ENCODE results near the gene GGTLC2. TPM values are rescaled to one million over a fixed set of nuclear protein-coding genes. Genes with fewer than 3 reads are reported as not detected.

The GGTLC2 gene
- total RNA-seq, 1 experiment from 2014 or later, result not detected

DNA sequence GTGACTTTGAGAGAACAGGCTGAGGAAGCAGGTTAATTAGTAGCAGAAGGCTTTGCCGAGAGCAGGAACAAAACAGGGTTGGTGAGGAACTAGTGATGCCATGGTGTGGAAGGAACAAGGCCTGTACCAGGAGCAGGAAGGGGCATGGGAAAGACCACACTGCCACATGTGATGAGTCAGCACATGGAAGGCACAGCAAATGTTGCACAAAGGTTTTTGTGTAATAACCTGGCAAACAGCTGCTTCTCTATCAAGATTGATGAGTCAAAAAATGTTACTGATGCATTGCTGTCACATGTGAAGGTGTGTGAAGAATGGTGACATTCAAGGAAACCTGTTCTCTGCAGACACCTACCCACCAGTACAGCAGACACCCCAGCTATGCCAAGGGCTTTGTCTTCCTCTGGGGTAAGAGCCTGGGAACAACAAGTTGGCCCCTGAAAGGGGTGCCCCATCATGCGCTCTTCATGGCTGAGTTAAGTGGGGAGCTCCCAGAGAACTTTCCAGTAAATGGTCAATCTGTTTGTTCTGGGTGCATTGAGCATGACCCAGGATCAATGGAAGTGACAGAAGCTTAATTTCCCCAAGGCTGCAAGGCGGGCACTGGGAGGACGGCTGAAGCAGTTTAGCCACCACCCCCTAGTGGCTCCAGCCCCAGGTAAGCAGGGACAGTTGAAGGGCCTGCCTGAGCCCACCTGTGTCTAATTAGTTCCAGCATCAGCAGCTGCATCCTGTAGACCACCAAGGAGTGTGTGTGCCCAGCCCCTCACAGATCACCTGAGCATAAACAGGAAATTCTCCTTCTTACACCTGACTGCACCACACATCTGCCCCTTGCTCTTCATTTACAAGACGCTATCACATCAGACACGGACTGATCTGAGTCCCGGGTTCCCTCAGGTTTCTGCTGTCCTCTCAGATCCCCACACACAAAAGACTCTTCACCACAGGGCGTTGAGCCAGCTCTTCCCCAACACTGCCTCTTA lies 47.6 kb downstream of the GGTLC2 start:
- peaks cover 49% of the 10 kb centered on the region for H3K4me1 Mint-ChIP-seq (ENCODE audit: low read depth, unreplicated experiment)
- peak overlapping the region; percentile 56 for H3K4me3 Mint-ChIP-seq (ENCODE audit: low read depth, unreplicated experiment)
- DNase-seq, result peak; percentile 28
- peak overlapping the region; percentile 85 for H3K27ac Mint-ChIP-seq (ENCODE audit: unreplicated experiment)
- no peaks in the 10 kb centered on the region for H3K9me3 Mint-ChIP-seq (ENCODE audit: low read depth, unreplicated experiment)
- TF ChIP-seq, protein P1, sequence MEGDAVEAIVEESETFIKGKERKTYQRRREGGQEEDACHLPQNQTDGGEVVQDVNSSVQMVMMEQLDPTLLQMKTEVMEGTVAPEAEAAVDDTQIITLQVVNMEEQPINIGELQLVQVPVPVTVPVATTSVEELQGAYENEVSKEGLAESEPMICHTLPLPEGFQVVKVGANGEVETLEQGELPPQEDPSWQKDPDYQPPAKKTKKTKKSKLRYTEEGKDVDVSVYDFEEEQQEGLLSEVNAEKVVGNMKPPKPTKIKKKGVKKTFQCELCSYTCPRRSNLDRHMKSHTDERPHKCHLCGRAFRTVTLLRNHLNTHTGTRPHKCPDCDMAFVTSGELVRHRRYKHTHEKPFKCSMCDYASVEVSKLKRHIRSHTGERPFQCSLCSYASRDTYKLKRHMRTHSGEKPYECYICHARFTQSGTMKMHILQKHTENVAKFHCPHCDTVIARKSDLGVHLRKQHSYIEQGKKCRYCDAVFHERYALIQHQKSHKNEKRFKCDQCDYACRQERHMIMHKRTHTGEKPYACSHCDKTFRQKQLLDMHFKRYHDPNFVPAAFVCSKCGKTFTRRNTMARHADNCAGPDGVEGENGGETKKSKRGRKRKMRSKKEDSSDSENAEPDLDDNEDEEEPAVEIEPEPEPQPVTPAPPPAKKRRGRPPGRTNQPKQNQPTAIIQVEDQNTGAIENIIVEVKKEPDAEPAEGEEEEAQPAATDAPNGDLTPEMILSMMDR (IDR thresholded peaks at IDR 0.05; ENCODE audit: unreplicated experiment), result no peak
- H3K36me3 Mint-ChIP-seq (ENCODE audit: insufficient read depth, unreplicated experiment), result peaks cover 11% of the 10 kb centered on the region
- no TSS peak for BruUV-seq (replicated peaks)
- H3K27me3 Mint-ChIP-seq (ENCODE audit: unreplicated experiment), result no peaks in the 10 kb centered on the region
- CTCF ChIA-PET, result interaction anchor here (1.0 to 3.7 kb wide), 6 partner anchors 11 to 62 kb away, joined by 3 to 30 read pairs (median 9); no protein-coding TSS in a partner anchor
- intact Hi-C loops (cut with micrococcal nuclease; ENCODE audit: unreplicated experiment), result loop anchor here (1.0 kb wide), 1 partner anchor 56 kb away; no protein-coding TSS in a partner anchor

DNA sequence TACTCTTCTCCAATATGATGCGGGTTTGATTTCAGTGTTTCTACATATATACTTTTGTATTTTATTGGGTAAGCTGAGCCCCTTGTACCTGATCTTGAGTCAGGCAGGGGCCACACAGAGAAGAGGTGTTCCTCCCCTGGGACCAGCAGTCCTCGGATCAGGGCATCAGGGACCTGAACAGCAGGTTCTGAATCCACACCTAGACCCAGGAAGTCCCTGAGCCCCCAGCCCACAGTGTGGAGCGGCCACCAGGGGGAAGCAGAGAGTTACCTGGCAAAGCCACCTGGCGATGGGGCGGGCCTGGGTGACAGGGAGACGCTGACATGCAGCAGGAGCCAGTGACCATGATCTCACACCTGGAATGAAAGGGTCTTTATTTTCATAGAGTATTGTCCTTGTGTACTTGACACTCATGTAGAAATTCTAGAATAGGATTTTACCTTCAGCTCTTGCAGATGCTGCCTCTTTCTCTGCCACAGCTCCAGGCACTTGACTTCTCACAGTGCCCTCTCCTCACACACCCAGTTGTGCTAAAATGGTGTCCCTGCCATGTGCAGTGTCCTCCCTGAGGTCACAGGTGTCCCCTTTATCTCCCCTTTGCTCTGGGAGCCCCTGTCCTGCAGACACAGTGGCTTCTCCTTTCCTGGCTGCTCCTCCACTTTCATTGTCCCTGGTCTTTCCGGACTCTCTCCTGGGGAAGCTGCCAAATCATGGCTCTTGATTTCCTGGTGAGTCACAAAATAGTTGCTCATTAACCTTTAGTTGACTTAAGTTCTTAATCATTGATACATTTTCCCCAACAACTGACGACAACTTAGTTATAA lies 48.5 kb downstream of the GGTLC2 start:
- intact Hi-C loops (cut with micrococcal nuclease; ENCODE audit: unreplicated experiment), result loop anchor here (1.0 kb wide), 1 partner anchor 55 kb away; no protein-coding TSS in a partner anchor
- peak; percentile 97 for DNase-seq
- H3K36me3 Mint-ChIP-seq (ENCODE audit: insufficient read depth, unreplicated experiment), result peaks cover 11% of the 10 kb centered on the region
- TF ChIP-seq, protein P1 (IDR thresholded peaks at IDR 0.05; ENCODE audit: unreplicated experiment), result peak; percentile 96
- H3K27me3 Mint-ChIP-seq (ENCODE audit: unreplicated experiment), result no peaks in the 10 kb centered on the region
- H3K9me3 Mint-ChIP-seq (ENCODE audit: low read depth, unreplicated experiment), result no peaks in the 10 kb centered on the region
- CTCF ChIA-PET, result interaction anchor here (0.6 to 3.7 kb wide), 11 partner anchors 8 to 184 kb away, joined by 3 to 30 read pairs (median 8); no protein-coding TSS in a partner anchor
- peak overlapping the region; percentile 85 for H3K27ac Mint-ChIP-seq (ENCODE audit: unreplicated experiment)
- H3K4me3 Mint-ChIP-seq (ENCODE audit: low read depth, unreplicated experiment), result peak overlapping the region; percentile 56
- H3K4me1 Mint-ChIP-seq (ENCODE audit: low read depth, unreplicated experiment), result peaks cover 49% of the 10 kb centered on the region
- BruUV-seq (replicated peaks), result no TSS peak

DNA sequence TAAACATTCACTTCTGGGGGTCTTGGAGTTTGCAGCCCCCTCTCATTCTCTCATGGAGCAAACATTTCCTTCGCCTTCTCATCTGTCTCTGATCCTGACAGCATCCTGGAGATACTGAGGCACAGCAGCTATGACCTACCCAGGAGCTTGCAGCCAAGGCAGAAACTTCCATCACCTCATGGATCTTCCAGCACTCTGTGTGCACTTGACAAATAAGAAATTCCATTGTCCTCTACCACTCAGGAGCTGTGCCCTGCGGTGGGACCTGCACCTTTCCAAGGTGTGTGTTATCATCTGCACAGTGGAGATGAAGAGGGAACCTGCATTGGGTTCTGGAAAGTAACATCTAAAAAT lies 49.1 kb downstream of the GGTLC2 start:
- Mint-ChIP-seq H3K27me3 (ENCODE audit: unreplicated experiment) (no peaks in the 10 kb centered on the region), H3K27ac (ENCODE audit: unreplicated experiment) (peak overlapping the region; percentile 85), H3K4me3 (ENCODE audit: low read depth, unreplicated experiment) (peak overlapping the region; percentile 56), H3K36me3 (ENCODE audit: insufficient read depth, unreplicated experiment) (peaks cover 11% of the 10 kb centered on the region), H3K9me3 (ENCODE audit: low read depth, unreplicated experiment) (no peaks in the 10 kb centered on the region), H3K4me1 (ENCODE audit: low read depth, unreplicated experiment) (peaks cover 49% of the 10 kb centered on the region)
- CTCF ChIA-PET, result interaction anchor here (0.6 to 3.7 kb wide), 11 partner anchors 9 to 184 kb away, joined by 3 to 30 read pairs (median 8); no protein-coding TSS in a partner anchor
- no TSS peak for BruUV-seq (replicated peaks)
- peak; percentile 41 for DNase-seq
- intact Hi-C loops (cut with micrococcal nuclease; ENCODE audit: unreplicated experiment), result no loop called here
- TF ChIP-seq, protein P1 (IDR thresholded peaks at IDR 0.05; ENCODE audit: unreplicated experiment), result no peak

DNA sequence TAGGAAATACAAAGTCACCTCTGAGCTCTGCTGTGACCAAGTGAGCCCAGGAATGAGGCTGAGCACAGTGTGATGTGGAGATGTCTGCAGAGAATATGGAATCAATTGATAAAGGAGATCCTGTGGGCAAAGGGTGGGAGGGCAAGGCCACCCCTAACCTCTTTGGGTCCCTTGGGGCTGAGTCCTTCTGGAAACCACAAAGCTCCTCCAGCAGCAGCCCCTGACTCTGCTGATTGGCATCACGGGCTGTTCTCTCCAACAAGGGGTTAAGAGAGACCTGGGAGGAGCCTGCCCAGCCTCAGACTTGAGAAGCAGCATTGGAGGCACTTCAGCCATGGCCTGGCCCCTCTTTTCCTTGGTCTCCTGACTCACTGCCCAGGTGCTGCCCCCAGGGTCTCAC lies 49.7 kb downstream of the GGTLC2 start:
- BruUV-seq (replicated peaks), result no TSS peak
- H3K27me3 Mint-ChIP-seq (ENCODE audit: unreplicated experiment), result no peaks in the 10 kb centered on the region
- peaks cover 11% of the 10 kb centered on the region for H3K36me3 Mint-ChIP-seq (ENCODE audit: insufficient read depth, unreplicated experiment)
- peaks cover 49% of the 10 kb centered on the region for H3K4me1 Mint-ChIP-seq (ENCODE audit: low read depth, unreplicated experiment)
- peak overlapping the region; percentile 85 for H3K27ac Mint-ChIP-seq (ENCODE audit: unreplicated experiment)
- CTCF ChIA-PET, result interaction anchor here (1.0 to 3.7 kb wide), 7 partner anchors 9 to 77 kb away, joined by 4 to 30 read pairs (median 8); no protein-coding TSS in a partner anchor
- TF ChIP-seq, protein P1 (IDR thresholded peaks at IDR 0.05; ENCODE audit: unreplicated experiment), result no peak
- intact Hi-C loops (cut with micrococcal nuclease; ENCODE audit: unreplicated experiment), result no loop called here
- no peak overlapping the region for H3K4me3 Mint-ChIP-seq (ENCODE audit: low read depth, unreplicated experiment)
- H3K9me3 Mint-ChIP-seq (ENCODE audit: low read depth, unreplicated experiment), result no peaks in the 10 kb centered on the region
- no peak for DNase-seq
